Activated gamma-delta T cell (primary cell): ENCODE measurements around the gene FOXRED2.

ENCODE experiments used
- DNase-seq: peaks from one replicate; lab custom pipeline; 2025; lab: John Stamatoyannopoulos, UW

The FOXRED2 gene

DNA sequence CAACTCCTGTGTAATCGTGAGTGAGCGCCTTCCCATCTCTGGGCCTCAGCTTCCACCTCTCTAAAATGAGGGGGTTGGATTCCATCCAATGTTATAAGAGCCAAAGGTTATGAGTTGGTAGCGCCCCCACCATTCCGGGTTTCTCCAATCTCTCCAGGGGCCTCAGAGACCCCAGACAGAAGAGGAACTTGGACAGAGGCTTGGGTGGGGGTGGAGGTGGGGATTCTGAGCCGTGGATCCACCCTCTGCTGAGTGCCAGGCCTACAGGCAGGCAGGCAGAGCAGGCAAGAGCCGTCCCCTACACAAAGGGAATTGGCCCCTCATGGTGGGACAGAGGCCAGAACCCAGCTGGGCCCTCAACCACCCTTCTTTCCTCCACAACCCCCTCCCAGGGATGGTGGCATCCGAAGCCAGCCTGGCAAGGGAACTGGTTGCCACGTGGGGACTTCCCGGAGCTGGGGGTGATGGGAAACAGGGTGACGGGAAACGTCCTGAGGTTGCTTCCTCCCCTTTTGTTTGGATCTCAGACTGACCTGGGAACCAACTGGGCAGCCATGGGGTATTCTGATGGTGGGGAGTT lies 57.2 kb downstream of the FOXRED2 start:
- DNase-seq, result no peak

DNA sequence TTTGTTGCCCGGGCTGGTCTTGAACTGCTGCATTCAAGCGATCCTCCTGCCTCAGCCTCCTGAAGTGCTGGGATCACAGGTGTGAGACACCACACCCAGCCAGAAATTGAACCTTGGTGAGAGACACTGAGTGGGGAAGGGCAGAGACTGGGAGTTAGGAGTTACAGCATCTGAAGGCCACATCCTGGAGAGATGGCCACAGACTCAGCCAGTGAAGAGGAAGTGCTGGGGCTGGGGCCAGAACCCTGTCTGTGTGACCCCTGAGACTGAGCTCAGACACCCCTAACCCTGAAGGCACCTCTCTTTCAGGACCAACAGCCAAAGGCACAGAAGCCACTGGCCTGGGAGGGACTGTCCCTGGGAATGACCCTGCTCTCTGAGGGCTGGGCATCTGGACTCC lies 59.2 kb downstream of the FOXRED2 start:
- DNase-seq, result no peak

DNA sequence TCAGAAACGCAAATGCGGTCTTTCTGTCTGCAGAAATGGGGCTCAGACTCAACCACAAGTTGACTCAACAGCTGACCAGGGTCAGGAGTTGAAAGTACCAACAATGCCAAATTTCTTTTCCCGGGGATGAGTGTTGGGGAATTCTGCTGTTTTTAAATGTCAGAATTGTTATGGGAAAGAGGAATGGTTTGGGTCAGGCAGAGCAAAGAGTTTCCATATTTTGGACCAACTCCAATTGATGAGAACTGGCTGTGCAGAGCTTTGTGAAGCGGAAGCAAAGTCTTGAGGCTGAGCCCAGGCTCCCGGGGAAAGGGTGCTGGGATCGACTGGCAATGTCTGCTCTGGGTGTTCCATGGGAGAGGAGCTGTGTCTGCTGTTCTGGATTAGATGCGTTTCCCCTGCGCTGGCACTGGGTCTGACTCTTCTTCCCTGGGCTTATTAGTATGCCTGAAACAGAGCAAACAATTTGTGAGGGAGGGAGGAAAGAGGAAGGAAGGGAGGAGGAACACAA lies 61.6 kb downstream of the FOXRED2 start:
- DNase-seq, result no peak

DNA sequence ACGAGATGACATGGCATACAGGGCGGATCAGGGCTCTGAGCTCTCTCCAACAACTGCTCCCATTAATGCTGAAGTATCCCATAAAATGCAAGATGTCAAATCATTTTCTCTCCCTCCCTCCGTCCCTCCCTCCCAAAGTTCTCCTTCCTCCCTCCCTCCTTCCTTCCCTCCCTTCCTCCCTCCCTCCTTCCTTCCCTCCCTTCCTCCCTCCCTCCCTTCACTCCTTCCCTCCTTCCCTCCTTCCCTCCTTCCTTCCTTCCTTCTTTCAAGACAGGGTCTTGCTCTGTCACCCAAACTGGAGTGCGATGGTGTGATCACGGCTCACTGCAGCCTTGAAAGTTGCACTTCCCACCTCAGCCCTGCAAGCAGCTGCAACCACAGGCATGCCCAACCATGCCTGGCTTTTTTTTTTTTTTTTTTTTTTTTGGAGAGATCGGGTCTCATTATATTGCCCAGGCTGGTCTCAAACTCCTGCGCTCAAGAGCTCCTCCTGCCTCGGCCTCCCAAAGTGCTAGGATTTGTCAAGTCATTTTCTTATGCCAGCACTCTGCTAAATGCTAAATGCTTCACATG lies 63.6 kb downstream of the FOXRED2 start:
- no peak for DNase-seq

DNA sequence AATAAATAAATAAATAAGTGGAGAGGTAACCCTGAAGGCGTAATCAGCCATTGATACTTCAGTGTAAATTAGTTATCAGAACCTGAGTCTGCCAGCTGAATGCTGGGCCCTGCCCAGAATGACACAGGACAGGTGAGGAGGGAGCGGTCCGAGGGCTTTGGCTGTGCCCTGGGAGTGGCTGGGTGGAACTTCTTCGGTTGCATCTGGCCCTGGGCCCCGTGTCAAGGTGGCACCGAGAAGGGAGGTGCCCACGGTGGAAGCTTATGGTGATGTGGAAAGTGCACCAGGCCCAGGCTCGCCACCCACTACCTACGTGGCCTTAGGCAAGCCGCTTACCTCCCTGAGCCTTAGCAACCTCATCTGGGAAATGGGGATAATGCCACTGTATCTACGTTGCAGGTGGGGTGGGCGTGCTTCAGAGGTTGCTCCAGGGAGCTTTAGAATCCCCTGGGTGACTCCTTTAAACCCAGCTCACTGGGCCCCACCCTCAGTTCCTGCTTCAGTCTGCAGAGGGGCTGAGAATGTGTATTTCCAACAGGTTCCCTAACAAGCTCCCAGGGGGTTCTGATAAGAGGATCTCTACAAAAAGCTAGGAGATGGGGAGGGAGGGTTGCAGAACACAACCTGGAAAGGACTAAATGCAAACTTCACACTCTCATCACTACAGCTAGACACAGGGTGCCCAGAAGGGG lies 64.2 kb downstream of the FOXRED2 start:
- no peak for DNase-seq

DNA sequence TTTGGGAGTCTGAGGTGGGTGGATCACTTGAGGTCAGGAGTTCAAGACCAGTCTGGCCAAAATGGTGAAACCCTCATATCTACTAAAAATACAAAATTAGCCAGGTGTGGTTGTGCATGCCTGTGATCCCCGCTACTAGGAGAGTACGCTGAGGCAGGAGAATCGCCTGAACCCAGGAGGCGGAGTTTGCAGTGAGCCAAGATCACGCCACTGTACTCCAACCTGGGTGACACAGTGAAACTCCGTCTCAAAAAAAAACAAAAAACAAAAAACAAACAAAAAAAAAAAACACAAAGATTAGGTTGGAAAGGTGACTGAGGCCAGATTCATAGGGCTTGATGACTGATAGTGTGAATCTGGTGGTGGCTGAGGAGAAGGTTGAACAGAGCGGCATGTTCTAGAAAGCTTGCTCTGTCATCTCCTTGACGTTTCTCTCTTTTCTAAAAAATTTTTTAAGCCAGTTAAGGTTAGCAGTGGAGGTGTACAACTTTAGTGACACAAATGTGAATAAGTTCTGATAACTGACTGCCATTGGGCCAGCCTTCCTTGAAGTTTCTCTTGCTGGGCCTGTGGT lies 66.3 kb downstream of the FOXRED2 start:
- no peak for DNase-seq

DNA sequence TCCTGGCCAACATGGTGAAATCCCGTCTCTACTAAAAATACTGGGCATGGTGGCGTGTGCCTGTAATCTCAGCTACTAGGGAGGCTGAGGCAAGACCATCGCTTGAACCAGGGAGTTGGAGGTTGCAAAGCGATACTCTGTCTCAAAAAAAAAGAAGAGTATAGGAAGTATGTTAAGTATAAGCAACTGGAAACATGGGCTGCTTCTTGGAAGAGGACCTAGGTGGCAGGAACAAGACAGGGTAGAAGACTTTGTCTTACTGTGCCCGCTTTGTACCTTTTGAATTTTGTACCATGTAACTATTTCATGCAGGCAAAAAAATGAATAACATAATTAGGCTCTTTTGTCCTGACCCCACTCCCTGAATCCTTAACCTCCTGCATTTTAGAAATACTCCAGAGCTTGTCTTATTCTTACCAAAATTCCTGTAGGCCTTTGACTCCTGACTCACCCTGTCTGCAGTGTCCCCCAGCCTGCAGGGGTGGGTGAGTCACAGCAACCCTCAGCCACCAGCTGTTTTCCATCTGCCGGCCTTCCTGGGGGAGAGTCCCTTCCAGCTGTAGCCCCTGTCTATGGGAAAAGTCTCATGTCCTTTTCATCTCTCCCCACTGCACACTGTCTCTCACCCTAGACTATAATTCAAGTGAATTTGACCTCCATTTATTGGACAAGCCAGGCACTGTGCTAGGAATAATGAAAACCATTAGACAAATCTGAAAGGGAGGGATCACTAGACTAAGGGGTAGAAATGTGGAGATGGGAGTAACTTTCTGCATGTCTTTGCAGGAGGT lies 67.2 kb downstream of the FOXRED2 start:
- no peak for DNase-seq
